HepG2 (cell line): Measurements from ENCODE around the gene IDH3G. TPM values are rescaled to one million over a fixed set of nuclear protein-coding genes. Genes with fewer than 3 reads are reported as not detected.

ENCODE experiments used
- BRD4 ChIP-seq: sonication (generic); formaldehyde crosslinking; IDR thresholded peaks from 2 replicates; pipeline ENCODE4 v1.4.0; 2020; ENCODE audit warnings: missing genetic modification reagents
- NRL ChIP-seq: sonication (generic); formaldehyde crosslinking; IDR thresholded peaks from 2 replicates; pipeline ENCODE4 v1.5.0; 2020; ENCODE audit warnings: missing genetic modification reagents, mild to moderate bottlenecking, moderate library complexity, borderline replicate concordance
- SMARCC2 ChIP-seq: fragments of 450-650 bp; IDR thresholded peaks from 2 replicates; pipeline ENCODE4 v1.6.1; 2017; ENCODE audit warnings: antibody characterized with exemption, mild to moderate bottlenecking
- polyA plus RNA-seq, 8 experiments: library from polyadenylated mRNA; depleted of rRNA in 3 of 8; stranded (reverse) in 7 of 8; unstranded in 1 of 8; fragments of >200 nt; fragmentation: Illumina TruSeq in 4 of 8; extraction: Trizol in 4 of 8; gene quantifications; 2 replicates each; pipeline versions ENCODE4 v1.2.1 to v1.2.3, GENCODE V29; 2011 to 2016; ENCODE audit warnings: low read depth in 4 of 8, missing spikeins in 1 of 8, mixed read lengths in 1 of 8; ENCODE audit not compliant: insufficient read depth in 1 of 8
- total RNA-seq, 5 experiments: library from RNA; depleted of rRNA; stranded (reverse); fragments of >200 nt; fragmentation: Illumina TruSeq; extraction: Trizol; gene quantifications; 2 replicates each; pipeline ENCODE4 v1.2.3, GENCODE V29; 2016; ENCODE audit warnings: low read depth in 1 of 5
- TF ChIP-seq, protein P1 (sequence below): sonication (generic); formaldehyde crosslinking; IDR thresholded peaks from 2 replicates; pipeline ENCODE4 v1.4.0; 2020; ENCODE audit warnings: mild to moderate bottlenecking, missing genetic modification reagents

Gene IDH3G
- total and polyA plus RNA-seq, 2 of the 13 experiments (the other 11 are each of a cell fraction or from before 2014, with no cell fraction given) = 18.7 to 35.5 TPM

DNA sequence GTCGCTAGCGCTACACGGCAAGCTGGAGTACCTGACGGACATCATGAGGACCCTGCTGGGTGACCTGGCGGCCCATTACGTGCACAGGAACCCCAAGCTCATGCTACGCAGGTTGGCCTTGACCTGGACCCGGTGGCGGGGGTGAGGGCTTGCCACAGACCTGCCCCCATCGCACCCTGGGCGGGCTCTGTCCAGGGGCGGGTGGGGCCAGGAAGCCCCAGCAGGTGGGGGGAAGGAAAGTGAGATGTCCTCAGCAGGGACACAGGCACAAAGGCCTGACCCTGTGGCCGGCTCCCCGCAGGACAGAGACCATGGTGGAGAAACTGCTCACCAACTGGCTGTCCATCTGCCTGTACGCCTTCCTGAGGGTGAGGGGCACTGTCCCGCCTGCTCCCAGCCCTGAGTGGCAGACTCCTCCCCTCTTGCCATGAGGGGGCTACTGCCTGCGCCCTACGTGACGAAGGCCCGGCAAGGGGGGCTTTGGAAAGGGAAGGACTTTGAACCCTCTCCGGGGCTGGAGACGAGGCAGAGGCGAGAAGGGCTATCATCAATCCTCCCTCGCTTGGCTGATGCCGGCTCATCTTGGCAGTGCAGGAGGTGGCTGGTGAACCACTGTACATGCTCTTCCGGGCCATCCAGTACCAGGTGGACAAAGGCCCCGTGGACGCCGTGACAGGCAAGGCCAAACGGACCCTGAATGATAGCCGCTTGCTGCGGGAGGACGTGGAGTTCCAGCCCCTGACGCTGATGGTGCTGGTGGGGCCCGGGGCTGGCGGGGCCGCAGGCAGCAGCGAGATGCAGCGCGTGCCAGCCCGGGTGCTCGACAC is 18.7 kb downstream of the IDH3G start (continued):
- no peak for TF ChIP-seq SMARCC2
- no peak for TF ChIP-seq NRL (CRISPR knock-in tag)
- TF ChIP-seq BRD4 (CRISPR knock-in tag) = no peak
- TF ChIP-seq, protein P1, sequence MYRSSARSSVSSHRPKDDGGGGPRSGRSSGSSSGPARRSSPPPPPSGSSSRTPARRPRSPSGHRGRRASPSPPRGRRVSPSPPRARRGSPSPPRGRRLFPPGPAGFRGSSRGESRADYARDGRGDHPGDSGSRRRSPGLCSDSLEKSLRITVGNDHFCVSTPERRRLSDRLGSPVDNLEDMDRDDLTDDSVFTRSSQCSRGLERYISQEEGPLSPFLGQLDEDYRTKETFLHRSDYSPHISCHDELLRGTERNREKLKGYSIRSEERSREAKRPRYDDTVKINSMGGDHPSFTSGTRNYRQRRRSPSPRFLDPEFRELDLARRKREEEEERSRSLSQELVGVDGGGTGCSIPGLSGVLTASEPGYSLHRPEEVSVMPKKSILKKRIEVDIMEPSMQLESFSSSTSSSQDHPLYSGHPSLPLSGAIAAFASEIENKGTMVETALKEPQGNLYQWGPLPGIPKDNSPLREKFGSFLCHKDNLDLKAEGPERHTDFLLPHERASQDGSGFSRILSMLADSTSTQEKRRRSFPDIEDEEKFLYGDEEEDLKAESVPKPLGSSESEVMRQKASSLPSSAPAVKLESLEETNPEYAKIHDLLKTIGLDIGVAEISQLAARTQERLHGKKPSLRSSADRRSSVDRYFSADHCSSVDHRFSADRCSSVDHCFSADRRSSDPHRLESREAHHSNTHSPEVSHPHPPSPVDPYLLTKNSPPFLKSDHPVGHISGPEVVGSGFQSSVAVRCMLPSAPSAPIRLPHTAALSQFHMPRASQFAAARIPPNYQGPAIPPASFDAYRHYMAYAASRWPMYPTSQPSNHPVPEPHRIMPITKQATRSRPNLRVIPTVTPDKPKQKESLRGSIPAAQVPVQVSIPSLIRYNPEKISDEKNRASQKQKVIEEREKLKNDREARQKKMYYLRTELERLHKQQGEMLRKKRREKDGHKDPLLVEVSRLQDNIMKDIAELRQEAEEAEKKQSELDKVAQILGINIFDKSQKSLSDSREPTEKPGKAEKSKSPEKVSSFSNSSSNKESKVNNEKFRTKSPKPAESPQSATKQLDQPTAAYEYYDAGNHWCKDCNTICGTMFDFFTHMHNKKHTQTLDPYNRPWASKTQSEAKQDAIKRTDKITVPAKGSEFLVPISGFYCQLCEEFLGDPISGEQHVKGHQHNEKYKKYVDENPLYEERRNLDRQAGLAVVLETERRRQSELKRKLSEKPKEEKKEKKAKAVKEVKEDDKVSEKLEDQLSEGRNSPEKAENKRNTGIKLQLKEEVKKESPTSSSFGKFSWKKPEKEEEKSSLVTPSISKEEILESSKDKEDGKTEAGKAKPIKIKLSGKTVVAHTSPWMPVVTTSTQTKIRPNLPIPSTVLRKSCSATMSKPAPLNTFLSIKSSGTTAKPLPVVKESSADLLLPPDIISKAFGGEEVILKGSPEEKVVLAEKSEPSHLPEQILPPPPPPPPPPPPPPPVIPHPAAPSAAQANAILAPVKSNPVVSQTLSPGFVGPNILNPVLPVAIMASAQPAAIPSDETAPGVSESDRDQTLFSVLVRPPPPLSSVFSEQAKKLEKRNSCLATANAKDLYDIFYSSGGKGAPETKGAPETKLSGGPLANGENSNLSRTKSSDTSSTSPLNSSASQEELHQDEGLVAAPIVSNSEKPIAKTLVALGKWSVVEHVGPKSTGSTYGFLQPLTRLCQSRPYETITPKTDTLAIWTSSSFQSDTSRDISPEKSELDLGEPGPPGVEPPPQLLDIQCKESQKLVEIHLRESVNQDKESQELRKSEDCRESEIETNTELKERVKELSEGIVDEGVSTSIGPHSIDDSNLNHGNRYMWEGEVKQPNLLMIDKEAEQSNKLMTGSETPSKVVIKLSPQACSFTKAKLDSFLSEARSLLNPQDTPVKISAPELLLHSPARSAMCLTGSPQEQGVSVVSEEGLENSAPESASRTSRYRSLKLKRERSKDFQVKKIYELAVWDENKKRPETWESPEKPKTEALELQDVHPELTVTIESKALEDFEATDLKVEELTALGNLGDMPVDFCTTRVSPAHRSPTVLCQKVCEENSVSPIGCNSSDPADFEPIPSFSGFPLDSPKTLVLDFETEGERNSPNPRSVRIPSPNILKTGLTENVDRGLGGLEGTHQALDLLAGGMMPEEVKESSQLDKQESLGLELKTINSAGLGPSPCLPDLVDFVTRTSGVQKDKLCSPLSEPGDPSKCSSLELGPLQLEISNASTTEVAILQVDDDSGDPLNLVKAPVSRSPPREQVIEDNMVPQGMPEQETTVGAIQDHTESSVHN = no peak
